Stomach (tissue), 9 donors: Measurements from ENCODE around the gene RAB28. TPM values are rescaled to one million over a fixed set of nuclear protein-coding genes. Genes with fewer than 3 reads are reported as not detected.

ENCODE experiments used
- DNase-seq, 2 donors: peaks; one replicate each; pipeline versions ENCODE4 v3.0.0 to v3.0.0-alpha.2; 2013 to 2019
- H3K27ac ChIP-seq, 5 donors: fragments of 200-600 bp in 4 of 5; sonication (generic) in 4 of 5; one replicate each; pipeline ENCODE4 v1.5.1; 2013 to 2019; ENCODE audit warnings: mild to moderate bottlenecking in 1 of 5, moderate library complexity in 1 of 5
- H3K27me3 ChIP-seq, 3 donors: fragments of 200-600 bp; sonication (generic); one replicate each; pipeline ENCODE4 v1.5.1; 2017 to 2019; ENCODE audit warnings: mixed run types in 1 of 3
- H3K36me3 ChIP-seq, 4 donors: fragments of 200-600 bp; sonication (generic); 1 replicate in 3 of 4; 2 replicates in 1 of 4; pipeline ENCODE4 v1.5.1; 2016 to 2019
- H3K4me1 ChIP-seq, 4 donors: fragments of 200-600 bp; sonication (generic); one replicate each; pipeline ENCODE4 v1.5.1; 2016 to 2019
- H3K4me3 ChIP-seq, 4 donors: fragments of 200-600 bp; sonication (generic) in 3 of 4; one replicate each; pipeline ENCODE4 v1.5.1; 2016 to 2019; ENCODE audit warnings: mild to moderate bottlenecking in 1 of 4
- H3K9me3 ChIP-seq, 4 donors: fragments of 200-600 bp; sonication (generic); one replicate each; pipeline ENCODE4 v1.5.1; 2016 to 2019
- CTCF ChIP-seq, 7 experiments: fragments of 450-650 bp in 4 of 7; fragments of 200-600 bp in 3 of 7; sonication (generic) in 3 of 7; IDR thresholded peaks; one replicate each; pipeline ENCODE4 v1.5.1; 2016 to 2019; ENCODE audit warnings: antibody characterized with exemption in 7 of 7, control low read depth in 2 of 7, mild to moderate bottlenecking in 1 of 7
- EP300 ChIP-seq: sonication (generic); formaldehyde crosslinking; IDR thresholded peaks from one replicate; pipeline ENCODE4 v1.6.1; 2017; ENCODE audit warnings: antibody characterized with exemption
- POLR2A ChIP-seq, 4 donors: fragments of 450-650 bp; IDR thresholded peaks; one replicate each; pipeline ENCODE4 v1.6.1; 2016; ENCODE audit warnings: antibody characterized with exemption in 4 of 4, control low read depth in 2 of 4, mild to moderate bottlenecking in 1 of 4, moderate library complexity in 1 of 4
- POLR2AphosphoS5 ChIP-seq, 3 donors: sonication (generic); formaldehyde crosslinking; IDR thresholded peaks; one replicate each; pipeline ENCODE4 v1.6.1; 2016; ENCODE audit warnings: antibody characterized with exemption in 3 of 3
- WGBS, 5 donors: extraction: QIAGEN DNeasy Blood & Tissue Kit in 3 of 5; methylation state at CpG; one replicate each; pipeline versions ENCODE4 v1.1.5 to v1.1.7; 2013 to 2018; 5-methylcytosine and 5-hydroxymethylcytosine counted together
- intact Hi-C: fragments of 100-400 bp; cut with DNase I; formaldehyde crosslinking; loops from one replicate; pipeline ENCODE4 v1.15.1; 2023; ENCODE audit warnings: low total_unique reads
- polyA plus RNA-seq, 3 donors: library from polyadenylated mRNA; stranded (reverse); fragments of 200-250 nt; gene quantifications; one replicate each; pipeline ENCODE4 v1.2.3, GENCODE V29; 2013
- total RNA-seq, 5 donors: library from RNA; depleted of rRNA; stranded (reverse); fragments of >200 nt; gene quantifications; one replicate each; pipeline versions ENCODE4 v1.1.0 to v1.2.3, GENCODE V29; 2014 to 2016
- donor health status: healthy with polysubstance abuse.
- donor health status: Bipolar disorder and iron deficiency.
- donor health status: healthy.

Gene RAB28
- total and polyA plus RNA-seq, 8 donors: 0.29 to 27.2 (median 14.7) TPM

- H3K27me3 ChIP-seq: peaks cover 26 to 88% (median 64%) of the 10 kb centered on the region in 3 donors
- intact Hi-C loops: no loop called here
- no peaks in the 10 kb centered on the region for H3K36me3 ChIP-seq
Observed at GRCh38 chr4:13522282-13523104, 38.4 kb upstream of the RAB28 start.

GRCh38 chr4:13521047-13521446 is 36.9 kb upstream of the RAB28 start:
- H3K4me1 ChIP-seq: peaks cover 0 to 12% (median 5%) of the 10 kb centered on the region in 4 donors
- H3K4me3 ChIP-seq: no peak overlapping the region
- DNase-seq: no peak
- no peaks in the 10 kb centered on the region for H3K36me3 ChIP-seq
- peaks cover 17 to 29% (median 19%) of the 10 kb centered on the region in 4 donors for H3K9me3 ChIP-seq
- intact Hi-C loops: no loop called here
- 28 to 60% (median 37%) methylated on average over 2 of the region's 2 CpGs for WGBS, 5 donors
- no peak overlapping the region for H3K27ac ChIP-seq
- TF ChIP-seq CTCF (IDR thresholded peaks at IDR 0.05) (no peak), EP300 (no peak), POLR2AphosphoS5 (IDR thresholded peaks at IDR 0.05) (no peak), POLR2A (IDR thresholded peaks at IDR 0.05) (no peak)
- peaks cover 26 to 73% (median 49%) of the 10 kb centered on the region in 3 donors for H3K27me3 ChIP-seq

More at GRCh38 chr4:13522282-13523104, 38.4 kb upstream of the RAB28 start:
- Histone ChIP-seq H3K4me1 (peaks cover 0 to 14% (median 6%) of the 10 kb centered on the region in 4 donors), H3K9me3 (peaks cover 17 to 29% (median 19%) of the 10 kb centered on the region in 4 donors), H3K27ac (no peak overlapping the region), H3K4me3 (peak overlapping the region in 1 of 4 donors; percentile 16)
- no peak for DNase-seq
- 3 to 9% (median 4%) methylated on average over 8 to 49 of the region's 49 CpGs for WGBS, 5 donors
- TF ChIP-seq POLR2AphosphoS5 (IDR thresholded peaks at IDR 0.05) (no peak), EP300 (no peak), POLR2A (IDR thresholded peaks at IDR 0.05) (no peak), CTCF (IDR thresholded peaks at IDR 0.05) (no peak)

- intact Hi-C loops: no loop called here
- Histone ChIP-seq H3K4me3 (no peak overlapping the region), H3K36me3 (no peaks in the 10 kb centered on the region), H3K27me3 (peaks cover 0 to 61% (median 17%) of the 10 kb centered on the region in 3 donors), H3K9me3 (no peaks in the 10 kb centered on the region), H3K27ac (no peak overlapping the region), H3K4me1 (no peaks in the 10 kb centered on the region)
- WGBS, 5 donors: 62 to 67% (median 65%) methylated on average over 3 of the region's 3 CpGs
- TF ChIP-seq CTCF (IDR thresholded peaks at IDR 0.05): no peak
- no peak for TF ChIP-seq EP300
- TF ChIP-seq POLR2AphosphoS5 (IDR thresholded peaks at IDR 0.05): no peak
- no peak for TF ChIP-seq POLR2A (IDR thresholded peaks at IDR 0.05)
- DNase-seq: no peak
Observed at GRCh38 chr4:13516315-13516860, 32.2 kb upstream of the RAB28 start.

GRCh38 chr4:13515268-13515667 is 31.1 kb upstream of the RAB28 start:
- H3K27me3 ChIP-seq: peaks cover 0 to 50% (median 12%) of the 10 kb centered on the region in 3 donors
- 24 to 35% (median 25%) methylated on average over 5 of the region's 5 CpGs for WGBS, 5 donors
- no peaks in the 10 kb centered on the region for H3K9me3 ChIP-seq
- H3K36me3 ChIP-seq: no peaks in the 10 kb centered on the region
- no peak for TF ChIP-seq CTCF (IDR thresholded peaks at IDR 0.05)
- TF ChIP-seq EP300: no peak
- TF ChIP-seq POLR2A (IDR thresholded peaks at IDR 0.05): no peak
- no peak for TF ChIP-seq POLR2AphosphoS5 (IDR thresholded peaks at IDR 0.05)
- no peak overlapping the region for H3K4me3 ChIP-seq
- no peak for DNase-seq
- intact Hi-C loops: no loop called here
- H3K27ac ChIP-seq: no peak overlapping the region
- no peaks in the 10 kb centered on the region for H3K4me1 ChIP-seq
